ENCODE measurements around the gene SPG11. TPM values are rescaled to one million over a fixed set of nuclear protein-coding genes. Genes with fewer than 3 reads are reported as not detected.

The SPG11 gene
- total RNA-seq, 1 experiment from 2014 or later: 55.0 TPM

DNA sequence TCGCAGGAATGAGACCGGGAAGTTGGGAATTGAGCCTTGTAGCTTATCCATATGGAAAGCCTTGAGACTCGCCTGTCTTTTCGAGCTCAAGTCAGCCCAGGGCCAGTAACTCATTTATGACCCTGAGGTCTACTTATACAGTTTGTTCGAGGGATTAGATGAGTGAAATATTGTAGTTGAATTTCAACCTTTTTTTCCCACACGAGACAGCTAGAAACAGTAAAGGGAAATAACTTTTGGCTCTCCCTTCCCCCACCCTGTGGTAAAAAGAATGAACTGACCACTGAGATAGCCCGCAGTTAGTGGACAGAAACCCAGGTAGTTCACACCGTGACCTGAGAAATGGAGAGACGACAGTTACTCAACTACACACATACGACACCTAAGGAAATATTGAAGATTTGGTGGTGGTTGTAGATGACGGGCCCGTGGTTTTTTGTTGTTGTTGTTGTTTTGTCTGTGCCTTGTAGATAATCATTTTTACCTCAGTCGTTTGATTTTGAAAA lies 125.7 kb downstream of the SPG11 start:
- Histone ChIP-seq H3K27me3 (ENCODE audit: control insufficient read depth, insufficient read depth, low read length) (no peaks in the 10 kb centered on the region), H3K9me3 (ENCODE audit: control insufficient read depth, insufficient read depth, low read depth, low read length) (no peaks in the 10 kb centered on the region), H3K4me1 (ENCODE audit: control insufficient read depth, insufficient read depth, low read length) (peaks cover 17% of the 10 kb centered on the region; the same call in 1 of the 2 replicates), H3K36me3 (ENCODE audit: control insufficient read depth, insufficient read depth, low read length) (peaks cover 2% of the 10 kb centered on the region), H3K27ac (ENCODE audit: low read length) (peak overlapping the region; percentile 89), H3K4me3 (ENCODE audit: low read depth in 2 of 2, low read length in 2 of 2) (peak overlapping the region; percentile 67 to 76)
- DNase-seq (ENCODE audit: low read depth, low spot score): no peak
- BruUV-seq (replicated peaks): no TSS peak
- in situ Hi-C loops (cut with HindIII; ENCODE audit: low pct_unique_long_range_greater_than_20kb, low sequenced_read_pairs): no loop called here
- intact Hi-C loops (cut with micrococcal nuclease; ENCODE audit: unreplicated experiment): no loop called here
- ATAC-seq: no peak
- ChIA-PET CTCF (interaction anchor here (0.7 kb wide), 1 partner anchor 34 kb away, joined by 5 read pairs; no protein-coding TSS in a partner anchor), POLR2A (no interaction called here)
- TF ChIP-seq SIN3A (IDR thresholded peaks at IDR 0.05; ENCODE audit: borderline replicate concordance, insufficient read depth, low read depth, low read length): no peak
- TF ChIP-seq, protein P1, sequence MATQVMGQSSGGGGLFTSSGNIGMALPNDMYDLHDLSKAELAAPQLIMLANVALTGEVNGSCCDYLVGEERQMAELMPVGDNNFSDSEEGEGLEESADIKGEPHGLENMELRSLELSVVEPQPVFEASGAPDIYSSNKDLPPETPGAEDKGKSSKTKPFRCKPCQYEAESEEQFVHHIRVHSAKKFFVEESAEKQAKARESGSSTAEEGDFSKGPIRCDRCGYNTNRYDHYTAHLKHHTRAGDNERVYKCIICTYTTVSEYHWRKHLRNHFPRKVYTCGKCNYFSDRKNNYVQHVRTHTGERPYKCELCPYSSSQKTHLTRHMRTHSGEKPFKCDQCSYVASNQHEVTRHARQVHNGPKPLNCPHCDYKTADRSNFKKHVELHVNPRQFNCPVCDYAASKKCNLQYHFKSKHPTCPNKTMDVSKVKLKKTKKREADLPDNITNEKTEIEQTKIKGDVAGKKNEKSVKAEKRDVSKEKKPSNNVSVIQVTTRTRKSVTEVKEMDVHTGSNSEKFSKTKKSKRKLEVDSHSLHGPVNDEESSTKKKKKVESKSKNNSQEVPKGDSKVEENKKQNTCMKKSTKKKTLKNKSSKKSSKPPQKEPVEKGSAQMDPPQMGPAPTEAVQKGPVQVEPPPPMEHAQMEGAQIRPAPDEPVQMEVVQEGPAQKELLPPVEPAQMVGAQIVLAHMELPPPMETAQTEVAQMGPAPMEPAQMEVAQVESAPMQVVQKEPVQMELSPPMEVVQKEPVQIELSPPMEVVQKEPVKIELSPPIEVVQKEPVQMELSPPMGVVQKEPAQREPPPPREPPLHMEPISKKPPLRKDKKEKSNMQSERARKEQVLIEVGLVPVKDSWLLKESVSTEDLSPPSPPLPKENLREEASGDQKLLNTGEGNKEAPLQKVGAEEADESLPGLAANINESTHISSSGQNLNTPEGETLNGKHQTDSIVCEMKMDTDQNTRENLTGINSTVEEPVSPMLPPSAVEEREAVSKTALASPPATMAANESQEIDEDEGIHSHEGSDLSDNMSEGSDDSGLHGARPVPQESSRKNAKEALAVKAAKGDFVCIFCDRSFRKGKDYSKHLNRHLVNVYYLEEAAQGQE (IDR thresholded peaks at IDR 0.05; ENCODE audit: insufficient read depth in 1 of 2, low read depth in 2 of 2, low read length in 1 of 2): no peak
- TF ChIP-seq, protein P2, sequence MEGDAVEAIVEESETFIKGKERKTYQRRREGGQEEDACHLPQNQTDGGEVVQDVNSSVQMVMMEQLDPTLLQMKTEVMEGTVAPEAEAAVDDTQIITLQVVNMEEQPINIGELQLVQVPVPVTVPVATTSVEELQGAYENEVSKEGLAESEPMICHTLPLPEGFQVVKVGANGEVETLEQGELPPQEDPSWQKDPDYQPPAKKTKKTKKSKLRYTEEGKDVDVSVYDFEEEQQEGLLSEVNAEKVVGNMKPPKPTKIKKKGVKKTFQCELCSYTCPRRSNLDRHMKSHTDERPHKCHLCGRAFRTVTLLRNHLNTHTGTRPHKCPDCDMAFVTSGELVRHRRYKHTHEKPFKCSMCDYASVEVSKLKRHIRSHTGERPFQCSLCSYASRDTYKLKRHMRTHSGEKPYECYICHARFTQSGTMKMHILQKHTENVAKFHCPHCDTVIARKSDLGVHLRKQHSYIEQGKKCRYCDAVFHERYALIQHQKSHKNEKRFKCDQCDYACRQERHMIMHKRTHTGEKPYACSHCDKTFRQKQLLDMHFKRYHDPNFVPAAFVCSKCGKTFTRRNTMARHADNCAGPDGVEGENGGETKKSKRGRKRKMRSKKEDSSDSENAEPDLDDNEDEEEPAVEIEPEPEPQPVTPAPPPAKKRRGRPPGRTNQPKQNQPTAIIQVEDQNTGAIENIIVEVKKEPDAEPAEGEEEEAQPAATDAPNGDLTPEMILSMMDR (IDR thresholded peaks at IDR 0.05): no peak
- TF ChIP-seq POLR2AphosphoS5 (IDR thresholded peaks at IDR 0.05; ENCODE audit: low read depth, low read length): no peak
- no peak for TF ChIP-seq TCF7L2 (IDR thresholded peaks at IDR 0.05; ENCODE audit: low read depth, low read length)

DNA sequence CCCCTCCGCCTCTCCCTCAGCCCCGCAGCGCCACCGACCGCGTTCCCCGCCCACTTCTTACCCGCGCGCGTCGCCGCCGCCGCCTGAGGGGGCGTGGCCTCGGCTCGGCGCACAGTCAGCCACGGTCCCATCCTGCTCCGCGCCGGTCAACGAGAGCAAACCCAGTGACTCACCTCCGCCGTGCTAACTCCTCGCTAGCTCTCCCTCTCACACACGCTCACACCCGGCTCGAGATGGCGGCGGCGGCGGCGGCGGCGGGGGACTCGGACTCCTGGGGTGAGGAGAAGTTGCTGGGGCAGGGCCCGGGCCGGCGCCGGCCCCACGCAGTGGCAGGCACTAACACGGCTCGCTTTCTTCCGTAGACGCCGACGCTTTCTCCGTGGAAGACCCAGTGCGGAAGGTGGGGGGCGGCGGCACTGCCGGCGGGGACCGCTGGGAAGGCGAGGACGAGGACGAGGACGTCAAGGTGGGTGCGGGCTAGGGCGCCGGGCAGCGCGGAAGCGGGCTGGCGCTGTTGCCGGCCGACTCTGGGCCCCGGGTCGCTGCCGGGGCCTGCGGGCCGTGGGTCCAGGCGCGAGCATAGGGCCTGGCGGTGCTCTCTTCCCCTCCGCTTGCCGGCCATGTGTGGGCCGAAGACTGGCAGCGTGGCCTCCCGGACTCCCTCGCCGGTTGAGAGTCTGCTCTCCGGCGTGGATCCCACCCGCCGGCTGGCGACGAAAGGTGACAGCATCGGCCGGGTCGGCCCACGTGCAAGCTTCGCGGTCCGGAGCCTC lies 126.3 kb downstream of the SPG11 start, which contains the start of gene EIF3J:
EIF3J (plus strand) TSS at position 186 of the 773 bp plus-strand sequence; CDS start at position 234, 48 bp downstream.
- Histone ChIP-seq H3K36me3 (ENCODE audit: control insufficient read depth, insufficient read depth, low read length) (peaks cover under 1% of the 10 kb centered on the region), H3K9me3 (ENCODE audit: control insufficient read depth, insufficient read depth, low read depth, low read length) (no peaks in the 10 kb centered on the region), H3K27ac (ENCODE audit: low read length) (peak within 1 kb of the TSS; percentile 91), H3K4me3 (ENCODE audit: low read depth in 2 of 2, low read length in 2 of 2) (peak within 1 kb of the TSS; percentile 76 to 89), H3K27me3 (ENCODE audit: control insufficient read depth, insufficient read depth, low read length) (no peaks in the 10 kb centered on the region), H3K4me1 (ENCODE audit: control insufficient read depth, insufficient read depth, low read length) (peaks cover 15% of the 10 kb centered on the region; the same call in 1 of the 2 replicates)
- in situ Hi-C loops (cut with HindIII; ENCODE audit: low pct_unique_long_range_greater_than_20kb, low sequenced_read_pairs): no loop called here
- POLR2A ChIA-PET: interaction anchor here (0.6 kb wide), 3 partner anchors 31 to 840 kb away, joined by 3 to 7 read pairs (median 6); no protein-coding TSS in a partner anchor
- BruUV-seq (replicated peaks): no TSS peak
- DNase-seq (ENCODE audit: low read depth, low spot score) (peak; percentile 69), ATAC-seq (peak; percentile 94)
- CTCF ChIA-PET: no interaction called here
- intact Hi-C loops (cut with micrococcal nuclease; ENCODE audit: unreplicated experiment): no loop called here
- TF ChIP-seq, protein P2 (IDR thresholded peaks at IDR 0.05): no peak
- TF ChIP-seq POLR2AphosphoS5 (IDR thresholded peaks at IDR 0.05; ENCODE audit: low read depth, low read length): peak; percentile 50; the same call in 1 of the 2 replicates

Data from Panc1 (cell line).